PC-9 (cell line): ENCODE data around the gene CLEC2B.

ENCODE experiments used
- EZH2 ChIP-seq: fragments of 200-600 bp; sonication (generic); IDR thresholded peaks from 2 replicates; pipeline ENCODE4 v1.8.0; 2017; ENCODE audit warnings: antibody characterized with exemption, low read depth
- TF ChIP-seq, protein P1 (sequence below): fragments of 200-600 bp; sonication (generic); conservative IDR thresholded peaks from 2 replicates; pipeline ENCODE4 v1.6.1; 2017; ENCODE audit warnings: mixed run types, antibody characterized with exemption, mild to moderate bottlenecking, moderate library complexity

DNA sequence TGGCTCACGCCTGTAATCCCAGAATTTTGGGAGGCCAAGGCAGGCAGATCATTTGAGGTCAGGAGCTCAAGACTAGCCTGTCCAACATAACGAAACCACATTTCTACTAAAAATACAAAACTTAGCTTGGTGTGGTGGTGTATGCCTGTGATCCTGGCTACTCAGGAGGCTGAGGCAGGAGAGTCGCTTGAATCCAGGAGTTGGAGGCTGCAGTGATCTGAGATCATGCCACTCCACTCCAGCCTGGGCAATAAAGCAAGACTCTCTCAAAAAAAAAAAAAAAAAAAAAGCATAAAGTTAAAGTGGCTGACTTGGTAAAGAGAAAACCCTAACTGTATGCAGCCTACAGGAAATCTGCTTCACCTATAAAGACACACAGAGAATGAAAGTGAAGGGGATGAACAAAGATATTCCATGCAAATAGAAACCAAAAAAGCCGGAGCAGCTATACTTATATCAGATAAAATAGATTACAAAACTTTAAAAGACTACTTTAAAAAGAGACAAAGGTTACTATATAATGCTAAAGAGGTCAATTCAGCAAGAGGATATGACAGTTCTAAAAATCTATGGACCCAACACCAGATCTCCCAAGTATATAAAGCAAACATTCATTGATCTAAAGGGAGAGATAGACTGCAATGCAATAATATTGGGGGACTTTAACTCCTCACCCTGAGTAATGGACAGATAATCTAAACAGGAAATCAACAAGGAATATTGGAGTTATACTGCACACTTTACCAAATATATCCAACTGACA, 4.1 kb downstream of the CLEC2B start:
- TF ChIP-seq, protein P1, sequence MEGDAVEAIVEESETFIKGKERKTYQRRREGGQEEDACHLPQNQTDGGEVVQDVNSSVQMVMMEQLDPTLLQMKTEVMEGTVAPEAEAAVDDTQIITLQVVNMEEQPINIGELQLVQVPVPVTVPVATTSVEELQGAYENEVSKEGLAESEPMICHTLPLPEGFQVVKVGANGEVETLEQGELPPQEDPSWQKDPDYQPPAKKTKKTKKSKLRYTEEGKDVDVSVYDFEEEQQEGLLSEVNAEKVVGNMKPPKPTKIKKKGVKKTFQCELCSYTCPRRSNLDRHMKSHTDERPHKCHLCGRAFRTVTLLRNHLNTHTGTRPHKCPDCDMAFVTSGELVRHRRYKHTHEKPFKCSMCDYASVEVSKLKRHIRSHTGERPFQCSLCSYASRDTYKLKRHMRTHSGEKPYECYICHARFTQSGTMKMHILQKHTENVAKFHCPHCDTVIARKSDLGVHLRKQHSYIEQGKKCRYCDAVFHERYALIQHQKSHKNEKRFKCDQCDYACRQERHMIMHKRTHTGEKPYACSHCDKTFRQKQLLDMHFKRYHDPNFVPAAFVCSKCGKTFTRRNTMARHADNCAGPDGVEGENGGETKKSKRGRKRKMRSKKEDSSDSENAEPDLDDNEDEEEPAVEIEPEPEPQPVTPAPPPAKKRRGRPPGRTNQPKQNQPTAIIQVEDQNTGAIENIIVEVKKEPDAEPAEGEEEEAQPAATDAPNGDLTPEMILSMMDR: no peak
- no peak for TF ChIP-seq EZH2
